NCI-H1105 treated with DMSO at 0.1 percent for 48 hours (cell line): Measurements from ENCODE around the gene MTAP.
"Not testable (repeated sequence)": the region's sequence is repeated elsewhere in the genome, so short reads cannot be mapped to it uniquely, and the experiment has no call there.

ENCODE experiments used
- DNase-seq: peaks from one replicate; lab custom pipeline; 2025; lab: John Stamatoyannopoulos, UW

MTAP gene

GRCh38 chr9:21923694-21924093 is 121.3 kb downstream of the MTAP start:
- DNase-seq, result no peak

DNA sequence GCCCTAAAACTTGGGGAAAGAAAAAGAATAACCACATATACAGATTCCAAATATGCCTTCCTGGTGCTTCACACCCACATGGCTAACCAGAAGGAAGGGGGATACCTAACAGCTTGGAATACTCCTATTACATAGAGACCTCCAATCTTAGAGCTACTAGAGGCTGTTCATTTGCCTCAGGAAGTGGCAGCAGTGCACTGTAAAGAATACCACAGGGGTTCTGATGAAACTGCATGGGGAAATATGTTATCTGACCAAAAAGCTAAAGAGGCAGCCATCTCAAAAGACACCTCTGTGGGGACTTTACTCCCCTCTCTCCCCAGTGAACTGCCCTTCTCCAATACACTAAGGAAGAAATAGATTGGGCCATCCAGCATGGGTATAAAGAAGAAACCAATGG is 125.3 kb downstream of the MTAP start:
- no peak for DNase-seq

- no peak for DNase-seq
Observed at GRCh38 chr9:21931428-21931827, 129.0 kb downstream of the MTAP start.

- no peak for DNase-seq
Observed at GRCh38 chr9:21933281-21933680, 130.8 kb downstream of the MTAP start.

GRCh38 chr9:21933865-21934264 is 131.4 kb downstream of the MTAP start:
- no peak for DNase-seq

DNA sequence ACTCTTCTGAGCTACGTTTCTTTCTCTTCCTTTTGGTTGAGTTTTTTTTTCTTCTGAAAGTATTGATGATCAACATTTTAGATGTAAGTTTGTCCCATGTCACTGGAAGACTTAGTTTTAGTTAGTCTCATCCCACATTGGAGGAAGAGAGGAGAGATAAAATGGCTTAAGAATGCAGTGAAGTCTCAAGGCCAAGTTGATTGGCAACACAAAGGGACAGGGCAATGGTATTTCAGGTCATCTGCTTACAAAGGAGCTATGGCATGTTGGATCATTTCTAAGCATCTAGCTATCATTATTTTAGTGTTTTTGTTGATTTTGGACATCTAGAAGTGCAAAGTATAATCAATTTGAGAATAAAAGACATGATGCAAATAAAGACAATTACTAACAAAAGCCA is 133.2 kb downstream of the MTAP start:
- no peak for DNase-seq

DNA sequence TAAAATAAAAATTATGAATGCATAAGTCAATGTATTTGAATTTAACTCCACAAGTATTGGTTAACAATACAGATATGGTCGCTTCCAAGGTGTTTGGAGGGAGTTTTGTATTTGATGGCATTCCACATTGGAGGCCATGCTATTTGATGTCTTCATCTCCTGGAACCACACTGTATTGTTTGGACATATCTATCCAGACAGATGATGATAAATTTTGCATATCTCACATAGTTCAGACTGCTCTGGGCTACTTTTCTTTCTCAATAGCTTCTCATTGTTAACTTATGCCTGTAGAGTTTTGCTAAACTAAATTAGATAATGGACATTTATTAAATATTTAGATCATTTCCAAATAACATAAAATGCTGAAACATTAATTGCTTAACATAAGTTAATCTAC is 133.7 kb downstream of the MTAP start:
- no peak for DNase-seq

- no peak for DNase-seq
Observed at GRCh38 chr9:21941337-21941995, 139.0 kb downstream of the MTAP start.

- DNase-seq, result no peak
Observed at GRCh38 chr9:21943464-21943863, 141.0 kb downstream of the MTAP start.

DNA sequence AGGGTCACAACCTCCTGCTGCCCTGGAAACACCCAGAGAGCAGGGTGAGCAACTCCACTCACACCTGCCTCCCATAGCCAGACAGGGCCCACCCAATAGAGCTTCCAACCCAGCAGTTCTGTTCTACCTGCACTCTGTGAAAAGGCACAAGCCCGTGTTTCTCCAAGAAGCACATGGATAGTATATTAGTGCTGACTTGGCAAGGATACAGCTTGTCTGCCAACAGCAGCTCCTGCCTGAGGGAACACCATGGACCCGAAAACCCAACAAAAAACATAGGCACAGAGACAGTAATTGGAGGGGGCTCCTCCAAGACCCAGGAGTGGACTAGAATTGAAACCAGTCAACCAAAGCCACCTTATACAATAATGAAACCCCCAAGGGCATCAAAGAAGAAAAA is 143.2 kb downstream of the MTAP start:
- DNase-seq, result no peak

- no peak for DNase-seq
Observed at GRCh38 chr9:21958833-21959232, 156.4 kb downstream of the MTAP start.

GRCh38 chr9:21959268-21959667 is 156.8 kb downstream of the MTAP start:
- not testable (repeated sequence) for DNase-seq

GRCh38 chr9:21961569-21961968 is 159.1 kb downstream of the MTAP start:
- DNase-seq, result no peak

GRCh38 chr9:21964925-21965385 is 162.5 kb downstream of the MTAP start:
- DNase-seq, result no peak

- DNase-seq, result no peak
Observed at GRCh38 chr9:21965401-21965951, 163.0 kb downstream of the MTAP start.

GRCh38 chr9:21966140-21966851 is 163.9 kb downstream of the MTAP start:
- no peak for DNase-seq

DNA sequence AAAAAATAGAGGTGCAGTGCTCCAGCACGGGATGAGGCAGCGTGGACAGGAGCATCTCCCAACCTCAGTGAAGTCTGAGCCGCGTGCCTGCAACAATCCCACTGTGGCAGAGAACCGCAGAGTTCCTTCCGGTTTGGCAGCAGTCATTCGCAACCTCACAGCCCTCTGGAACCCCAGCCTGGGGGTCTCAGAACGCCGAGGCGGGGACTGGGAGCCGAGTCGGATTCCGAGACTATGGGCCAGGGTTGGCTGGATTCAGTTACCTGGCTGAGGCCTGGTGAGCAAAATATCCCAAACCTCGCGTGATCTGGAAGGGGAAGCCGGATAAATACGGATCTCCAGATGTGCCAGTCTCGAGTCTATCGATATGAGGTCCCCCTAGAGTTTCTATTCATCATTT is 164.7 kb downstream of the MTAP start:
- no peak for DNase-seq

DNA sequence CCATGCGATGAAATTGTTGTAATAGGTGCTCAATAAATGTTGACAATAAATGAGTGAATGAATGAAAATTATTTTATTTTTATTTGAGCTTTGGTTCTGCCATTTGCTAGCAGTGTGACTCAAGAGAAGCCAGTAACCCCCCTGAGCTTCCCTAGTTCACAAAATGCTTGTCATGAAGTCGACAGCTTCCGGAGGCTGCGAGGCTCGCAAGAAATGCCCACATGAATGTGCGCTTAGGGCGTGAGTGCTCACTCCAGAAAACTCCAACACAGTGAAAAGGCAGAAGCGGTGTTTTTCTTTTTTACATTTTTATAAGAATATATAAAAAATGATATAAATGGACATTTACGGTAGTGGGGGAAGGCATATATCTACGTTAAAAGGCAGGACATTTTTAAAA is 165.3 kb downstream of the MTAP start:
- no peak for DNase-seq

DNA sequence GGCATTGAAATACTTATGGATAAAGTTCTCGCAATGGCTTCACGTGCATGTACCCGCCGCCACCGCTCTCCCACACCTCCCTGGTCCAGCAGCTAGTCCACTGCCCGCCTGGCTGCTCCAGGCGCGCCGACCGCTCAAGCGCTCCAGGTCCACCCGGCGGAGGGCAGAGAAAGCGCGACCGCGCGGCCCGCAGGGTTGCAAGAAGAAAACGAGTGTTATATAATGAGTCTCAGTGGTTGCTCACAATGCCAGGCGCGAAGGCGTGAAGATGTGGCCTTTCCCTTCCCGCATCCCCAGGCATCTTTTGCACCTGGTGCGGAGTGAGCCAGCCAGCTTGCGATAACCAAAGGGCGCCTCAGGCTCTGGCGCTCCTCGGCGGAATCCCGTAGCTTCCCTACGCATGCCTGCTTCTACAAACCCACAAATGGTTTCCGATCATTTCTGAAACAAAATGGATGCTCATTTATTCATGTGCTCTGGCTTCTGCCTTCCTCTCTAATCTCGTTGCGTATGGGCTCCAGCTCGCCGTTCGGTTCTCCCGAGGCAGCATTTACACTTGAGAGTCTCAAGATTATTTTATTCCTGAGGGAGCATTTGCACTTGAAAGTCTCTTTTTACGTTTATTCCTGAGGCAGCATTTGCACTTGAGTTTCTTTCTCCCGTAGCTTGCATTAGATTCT is 166.0 kb downstream of the MTAP start:
- DNase-seq, result no peak

GRCh38 chr9:21969011-21969940 is 166.8 kb downstream of the MTAP start:
- no peak for DNase-seq

DNA sequence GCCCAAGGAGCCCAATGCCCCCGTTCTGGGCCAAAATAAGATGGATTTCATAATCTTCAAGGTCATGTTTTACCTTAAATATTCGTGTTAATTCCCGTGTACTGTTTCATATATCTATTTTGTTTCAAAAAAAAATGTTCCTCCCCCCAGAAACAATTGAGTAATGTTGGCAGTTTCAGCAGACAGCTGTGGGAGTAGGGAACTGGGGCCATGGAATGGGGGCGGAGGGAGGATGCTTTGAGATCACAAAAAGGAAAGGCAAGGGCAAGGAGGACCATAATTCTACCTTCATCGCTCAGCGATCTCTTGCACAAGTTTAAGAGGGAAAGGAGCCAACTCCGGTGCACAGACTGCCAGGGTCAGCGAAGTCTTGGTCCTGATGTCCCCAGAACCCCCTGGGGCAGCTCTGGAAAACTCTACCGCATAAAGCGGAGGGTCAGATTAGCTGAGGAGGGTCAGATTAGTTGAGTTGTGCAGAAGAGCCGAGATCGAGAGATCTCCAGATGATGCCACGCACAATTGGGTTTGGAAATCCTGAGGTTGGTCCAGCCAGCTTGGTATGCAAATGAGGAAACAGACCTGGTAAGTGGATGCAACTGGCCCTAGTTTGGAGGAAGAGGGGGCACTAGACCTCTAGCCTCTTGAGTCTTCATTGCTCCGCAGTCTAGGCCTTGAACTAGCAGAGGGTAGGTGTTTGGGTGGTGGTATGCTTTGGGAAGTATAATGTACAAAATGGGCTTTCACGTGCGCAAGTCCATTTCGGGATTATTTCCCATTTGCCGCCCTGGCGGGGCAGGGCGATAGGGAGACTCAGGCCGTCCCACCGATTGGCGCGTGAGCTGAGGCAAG is 167.7 kb downstream of the MTAP start:
- DNase-seq, result no peak
